Right lung (tissue), 10 donors: ENCODE data around the gene NRBF2. TPM values are rescaled to one million over a fixed set of nuclear protein-coding genes. Genes with fewer than 3 reads are reported as not detected.
"Not testable (repeated sequence)": the region's sequence is repeated elsewhere in the genome, so short reads cannot be mapped to it uniquely, and the experiment has no call there.

Source experiments
- DNase-seq, 2 donors: peaks; one replicate each; pipeline ENCODE4 v3.0.0-alpha.2; 2013
- long read RNA-seq, 8 donors: transcript quantifications; one replicate each; lab custom pipeline, GENCODE V29; 2026
- polyA plus RNA-seq, 5 donors: library from polyadenylated mRNA; unstranded; fragments of 120-200 nt; gene quantifications; one replicate each; pipeline versions ENCODE4 v1.2.1 to v1.2.3, GENCODE V29; 2013; ENCODE audit warnings: inconsistent platforms in 1 of 5, low replicate concordance in 1 of 5; ENCODE audit not compliant: insufficient read length in 5 of 5, insufficient read depth in 1 of 5

NRBF2 gene
- polyA plus RNA-seq, result 10 to 100 TPM; 20.7 to 26.5 (median 21.8) TPM
- long read RNA-seq, donor 1, transcript NRBF2-201 (4 exons, 1,853 nt), result major isoform, 20 of 37 reads
- long read RNA-seq, donor 1, partial matches to known transcripts, result 17 of 37 reads
- long read RNA-seq, donor 1, other reads (novel, unspliced or antisense), result 0 of 37 reads
- long read RNA-seq, donor 2, transcript NRBF2-201 (4 exons, 1,853 nt), result major isoform, 11 of 11 reads
- long read RNA-seq, donor 2, partial matches to known transcripts, result 0 of 11 reads
- long read RNA-seq, donor 2, other reads (novel, unspliced or antisense), result 0 of 11 reads
- long read RNA-seq, donor 3, transcript NRBF2-201 (4 exons, 1,853 nt), result major isoform, 12 of 12 reads
- long read RNA-seq, donor 3, partial matches to known transcripts, result 0 of 12 reads
- long read RNA-seq, donor 3, other reads (novel, unspliced or antisense), result 0 of 12 reads
- long read RNA-seq, donor 4, transcript NRBF2-201 (4 exons, 1,853 nt), result major isoform, 10 of 16 reads
- long read RNA-seq, donor 4, partial matches to known transcripts, result 6 of 16 reads
- long read RNA-seq, donor 4, other reads (novel, unspliced or antisense), result 0 of 16 reads
- long read RNA-seq, donor 5, transcript NRBF2-201 (4 exons, 1,853 nt), result major isoform, 20 of 20 reads
- long read RNA-seq, donor 5, partial matches to known transcripts, result 0 of 20 reads
- long read RNA-seq, donor 5, other reads (novel, unspliced or antisense), result 0 of 20 reads
- long read RNA-seq, donor 6, transcript NRBF2-201 (4 exons, 1,853 nt), result major isoform, 15 of 15 reads
- long read RNA-seq, donor 6, partial matches to known transcripts, result 0 of 15 reads
- long read RNA-seq, donor 6, other reads (novel, unspliced or antisense), result 0 of 15 reads
- long read RNA-seq, donor 7, transcript NRBF2-201 (4 exons, 1,853 nt), result major isoform, 17 of 17 reads
- long read RNA-seq, donor 7, partial matches to known transcripts, result 0 of 17 reads
- long read RNA-seq, donor 7, other reads (novel, unspliced or antisense), result 0 of 17 reads
- long read RNA-seq, donor 8, transcript NRBF2-201 (4 exons, 1,853 nt), result major isoform, 5 of 6 reads
- long read RNA-seq, donor 8, partial matches to known transcripts, result 0 of 6 reads
- long read RNA-seq, donor 8, other reads (novel, unspliced or antisense), result 0 of 6 reads

DNA sequence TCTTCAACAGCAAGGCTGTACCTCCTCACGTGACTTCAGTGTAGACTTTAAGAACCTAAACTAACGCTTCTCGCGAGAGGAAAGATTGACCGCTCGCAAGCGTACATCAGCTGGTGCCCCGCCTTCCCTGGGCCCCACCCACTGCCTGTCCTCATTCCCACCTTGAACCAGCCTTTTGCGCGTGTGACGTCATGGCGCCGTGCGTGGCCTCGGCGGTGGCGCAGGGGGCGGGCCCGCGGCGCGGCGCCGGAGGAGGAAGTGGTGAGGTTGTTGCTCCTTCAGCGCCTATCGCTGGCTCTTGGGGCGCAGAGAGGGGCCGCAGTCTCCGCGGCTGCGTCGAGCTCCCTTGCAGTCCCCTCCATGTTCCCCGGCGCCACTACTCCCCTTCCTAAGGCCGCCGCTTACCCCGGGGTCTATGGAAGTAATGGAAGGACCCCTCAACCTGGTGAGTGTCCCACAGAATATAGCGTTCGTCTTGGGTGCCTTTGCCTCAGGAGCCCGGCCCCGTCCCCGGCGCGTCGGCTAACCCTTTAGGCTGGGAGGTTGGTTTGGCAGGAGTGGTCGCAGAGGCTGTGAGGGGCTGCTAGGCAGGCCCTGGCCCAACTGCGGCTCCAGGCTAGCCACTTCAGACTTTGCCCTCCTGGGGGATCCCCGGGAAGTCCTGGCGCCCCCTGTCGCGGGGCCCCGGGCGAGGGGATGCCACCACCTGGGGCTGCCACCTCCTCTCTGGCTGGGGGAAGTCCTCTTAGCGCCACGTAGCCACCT lies at the start of gene NRBF2:
TSS of gene NRBF2 (plus strand) at position 273 of the 765 bp plus-strand sequence. CDS start at position 416, 143 bp downstream.
- DNase-seq, result peak; percentile 96 to 97

GRCh38 chr10:63083406-63083805 lies 49.7 kb upstream of the NRBF2 start:
- not testable (repeated sequence) for DNase-seq

DNA sequence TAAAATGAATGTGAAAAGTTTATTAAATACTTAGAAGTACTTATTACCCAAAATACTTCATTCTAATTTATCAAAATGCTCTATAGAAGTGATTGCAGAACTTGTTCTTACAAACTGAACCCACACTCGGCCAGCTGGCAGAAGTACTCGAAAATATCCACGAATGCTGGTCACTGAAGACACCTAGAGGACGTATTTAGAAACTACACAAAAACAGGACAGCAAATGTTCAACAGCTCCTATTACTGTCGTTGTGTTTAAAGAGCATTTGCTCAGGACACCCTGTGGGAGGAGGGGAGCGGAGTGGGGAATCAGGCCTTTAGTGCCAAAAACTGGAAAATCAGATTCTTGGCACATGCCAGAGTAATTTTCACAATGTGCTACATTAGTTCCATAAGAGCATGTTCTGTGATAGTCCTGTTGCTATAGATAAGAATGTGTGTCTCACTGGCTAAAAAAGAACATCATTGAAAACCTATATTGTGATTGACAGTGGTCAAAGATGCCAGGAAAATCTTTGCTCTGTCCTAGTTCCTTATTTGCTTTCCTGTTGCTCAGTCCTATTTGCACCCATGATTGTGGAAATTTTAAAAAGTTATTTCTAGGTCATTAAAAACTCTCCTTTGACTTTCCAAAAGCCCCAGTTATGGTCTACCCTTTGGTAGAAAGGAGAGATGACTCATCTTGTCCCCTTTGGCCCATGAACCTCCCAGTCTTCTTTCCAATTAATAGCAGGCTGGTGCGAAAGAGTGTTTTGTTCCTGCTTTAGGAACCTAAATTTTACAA lies 49.0 kb upstream of the NRBF2 start:
- DNase-seq, result peak; percentile 70 to 80

- DNase-seq, result no peak
Observed at GRCh38 chr10:63084690-63085382, 48.3 kb upstream of the NRBF2 start.

GRCh38 chr10:63093227-63093626 lies 39.9 kb upstream of the NRBF2 start:
- no peak for DNase-seq

DNA sequence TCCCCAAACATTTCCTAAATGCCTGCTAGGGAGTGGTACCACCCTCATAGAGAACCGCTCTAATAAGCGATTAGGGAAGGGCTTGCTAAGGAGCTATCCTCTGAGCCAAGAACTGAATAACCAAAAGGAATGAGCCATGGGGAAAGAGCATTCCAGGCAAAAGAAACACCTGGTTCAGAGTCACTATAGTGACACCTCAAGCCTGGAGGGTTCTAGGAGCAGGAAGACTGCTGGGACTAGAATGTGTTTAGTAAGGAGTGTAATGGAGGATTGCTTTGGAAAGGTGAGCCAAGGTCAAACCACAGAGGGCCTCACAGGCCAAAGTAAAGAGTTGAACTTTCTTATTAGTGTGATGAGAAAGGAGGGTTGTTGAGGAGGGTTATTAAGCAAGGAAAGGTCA lies 38.7 kb upstream of the NRBF2 start:
- DNase-seq, result no peak

- DNase-seq, result no peak
Observed at GRCh38 chr10:63094881-63095280, 38.2 kb upstream of the NRBF2 start.

DNA sequence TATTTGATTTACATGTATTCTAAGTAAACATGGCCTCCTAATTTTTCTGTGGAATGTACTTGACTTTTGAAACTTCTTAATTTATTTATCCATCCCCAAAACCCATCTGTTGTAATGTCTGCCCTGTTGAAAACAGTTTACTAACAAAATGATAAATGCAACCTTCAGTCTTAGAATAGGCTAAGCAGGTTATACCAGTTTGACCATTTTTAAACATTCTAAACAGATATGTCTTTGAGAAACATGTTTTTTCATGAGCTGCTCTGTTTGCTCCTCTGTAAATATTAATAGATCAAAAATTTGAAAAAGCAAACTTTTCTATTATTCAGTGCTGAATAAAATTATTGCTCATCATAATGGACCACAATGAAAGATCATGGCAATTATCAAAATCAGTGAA lies 33.4 kb upstream of the NRBF2 start:
- no peak for DNase-seq

GRCh38 chr10:63101091-63101490 lies 32.0 kb upstream of the NRBF2 start:
- DNase-seq, result not testable (repeated sequence)

- DNase-seq, result not testable (repeated sequence)
Observed at GRCh38 chr10:63102279-63102883, 30.7 kb upstream of the NRBF2 start.

- not testable (repeated sequence) for DNase-seq
Observed at GRCh38 chr10:63103178-63103577, 29.9 kb upstream of the NRBF2 start.

DNA sequence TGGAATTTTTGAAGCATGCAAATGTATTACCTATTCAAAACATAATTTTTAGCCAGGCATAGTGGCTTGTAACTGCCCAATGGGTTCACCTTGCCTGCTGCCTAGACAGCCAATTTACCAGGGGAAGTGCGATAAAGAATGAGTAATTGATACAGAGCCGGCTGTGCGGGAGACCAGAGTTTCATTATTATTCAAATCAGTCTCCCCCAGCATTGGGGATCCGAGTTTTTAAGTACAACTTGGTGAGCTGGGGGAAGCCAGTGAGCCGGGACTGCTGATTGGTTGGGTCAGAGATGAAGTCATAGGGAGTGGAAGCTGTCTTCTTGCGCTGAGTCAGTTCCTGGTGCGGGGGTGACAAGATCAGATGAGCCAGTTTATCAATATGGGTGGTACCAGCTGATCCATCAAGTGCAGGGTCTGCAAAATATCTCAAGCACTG lies 29.1 kb upstream of the NRBF2 start:
- DNase-seq, result no peak

- no peak for DNase-seq
Observed at GRCh38 chr10:63105225-63106110, 27.7 kb upstream of the NRBF2 start.

DNA sequence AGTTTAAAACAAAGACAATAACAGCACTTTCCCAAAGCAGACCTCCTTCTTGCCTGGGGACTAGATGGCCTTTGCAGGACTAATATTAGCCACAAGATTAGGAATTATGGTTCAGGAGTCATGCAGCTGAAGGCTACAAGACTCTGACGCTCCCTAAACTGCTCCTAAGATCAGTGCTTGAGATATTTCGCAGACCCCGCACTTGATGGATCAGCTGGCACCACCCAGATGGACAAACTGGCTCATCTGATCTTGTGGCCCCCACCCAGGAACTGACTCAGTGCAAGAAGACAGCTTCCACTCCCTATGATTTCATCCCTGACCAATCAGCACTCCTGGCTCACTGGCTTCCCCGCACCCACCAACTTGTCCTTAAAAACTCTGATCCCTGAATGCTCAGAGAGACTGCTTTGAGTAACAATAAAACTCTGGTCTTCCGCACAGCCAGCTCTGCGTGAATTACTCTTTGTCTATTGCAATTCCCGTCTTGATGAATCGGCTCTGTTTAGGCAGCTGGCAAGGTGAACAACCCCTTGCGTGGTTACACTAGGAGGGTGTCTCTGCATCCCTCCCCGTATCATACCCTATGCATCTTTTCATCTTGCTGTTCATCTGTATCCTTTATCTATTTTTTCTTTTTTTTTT lies 26.9 kb upstream of the NRBF2 start:
- DNase-seq, result no peak

DNA sequence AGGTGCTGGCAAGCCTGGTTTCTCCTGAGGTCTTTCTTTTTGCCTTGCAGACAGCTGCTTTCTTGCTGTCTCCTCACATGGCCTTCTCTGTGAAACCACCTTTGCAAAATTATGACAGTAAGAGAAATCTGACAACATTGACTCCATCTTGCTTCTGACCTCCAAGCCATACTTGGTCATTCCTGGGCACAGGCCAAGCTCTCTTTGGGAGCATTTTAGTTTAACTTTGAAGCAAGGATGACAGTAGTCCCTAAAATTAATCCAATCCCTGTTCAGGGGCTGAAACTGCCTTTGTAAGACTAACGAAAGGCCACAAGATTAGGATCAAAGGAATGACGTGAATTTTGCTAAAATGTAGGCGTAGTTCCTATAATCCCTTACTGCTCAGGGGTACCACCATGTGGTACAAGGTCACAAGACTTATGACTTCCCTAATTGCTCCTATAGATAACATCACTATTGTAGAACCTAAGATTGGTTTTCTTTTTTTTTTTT lies 25.1 kb upstream of the NRBF2 start:
- DNase-seq, result no peak

DNA sequence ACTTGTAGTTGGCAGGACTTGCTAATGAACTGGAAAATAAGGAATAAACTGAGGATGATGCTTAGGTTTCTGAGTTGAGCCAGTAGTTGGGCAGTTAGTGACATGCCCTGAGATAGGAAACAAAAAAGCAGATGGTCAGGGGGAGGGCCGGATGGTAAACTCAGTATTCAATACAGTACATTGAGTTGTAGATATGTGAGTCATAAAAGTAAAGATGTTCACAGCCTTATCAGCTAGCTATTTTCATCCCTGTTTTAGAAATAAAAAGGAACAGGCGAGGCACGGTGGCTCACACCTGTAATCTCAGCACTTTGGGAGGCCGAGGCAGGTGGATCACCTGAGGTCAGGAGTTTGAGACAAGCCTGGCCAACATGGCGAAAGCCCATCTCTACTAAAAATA lies 22.2 kb upstream of the NRBF2 start:
- no peak for DNase-seq

DNA sequence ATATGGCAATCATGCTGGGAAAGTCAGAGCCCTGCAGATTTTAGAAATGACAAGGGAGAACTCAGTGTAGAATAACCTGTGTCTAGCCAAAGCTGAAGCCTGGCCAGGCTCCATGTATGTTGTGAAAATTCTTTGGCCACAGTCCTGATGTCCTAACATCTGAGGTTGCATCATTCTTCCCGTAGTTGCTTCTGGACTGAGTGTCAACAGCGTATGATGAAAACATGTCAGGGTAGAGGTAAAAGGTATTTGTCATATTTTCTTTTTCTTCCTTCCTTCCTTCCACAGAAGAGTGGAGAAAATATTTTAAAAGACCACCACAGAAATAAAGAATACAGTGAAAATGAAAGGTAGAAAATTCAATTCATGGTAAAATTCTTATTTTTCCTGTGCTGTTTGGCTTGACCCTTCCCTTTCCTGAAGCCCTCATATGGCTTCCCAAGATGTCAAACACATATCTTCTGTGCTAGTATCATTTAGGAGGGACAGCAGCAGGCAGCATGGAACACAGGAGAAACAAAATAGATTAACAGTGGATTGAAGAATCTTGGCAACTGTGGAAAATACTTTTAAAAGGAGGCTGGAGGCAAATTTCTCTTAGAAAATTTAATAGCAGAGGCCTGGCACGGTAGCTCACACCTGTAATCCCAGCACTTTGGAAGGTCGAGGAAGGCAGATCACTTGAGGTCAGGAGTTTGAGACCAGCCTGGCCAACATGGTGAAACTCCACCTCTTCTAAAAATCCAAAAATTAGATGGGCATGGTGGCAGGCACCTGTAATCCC lies 18.9 kb upstream of the NRBF2 start:
- peak; percentile 65 to 83 for DNase-seq
